IPS-18a (cell line): ENCODE measurements around the gene DGKZ.
"Not testable (repeated sequence)": the region's sequence is repeated elsewhere in the genome, so short reads cannot be mapped to it uniquely, and the experiment has no call there.

Source experiments
- H3K27ac ChIP-seq: one replicate; pipeline ENCODE4 v1.5.1; 2013; ENCODE audit warnings: low read length
- H3K27me3 ChIP-seq: one replicate; pipeline ENCODE4 v1.6.1; 2013; ENCODE audit warnings: mild to moderate bottlenecking, low read length; ENCODE audit not compliant: control insufficient read depth, insufficient read depth
- H3K36me3 ChIP-seq: one replicate; pipeline ENCODE4 v1.6.1; 2013; ENCODE audit warnings: low read depth, low read length; ENCODE audit not compliant: control insufficient read depth
- H3K4me1 ChIP-seq: one replicate; pipeline ENCODE4 v1.6.1; 2013; ENCODE audit warnings: low read depth, low read length; ENCODE audit not compliant: control insufficient read depth
- H3K4me3 ChIP-seq: one replicate; pipeline ENCODE4 v1.5.1; 2013; ENCODE audit warnings: low read length
- H3K9ac ChIP-seq: one replicate; pipeline ENCODE4 v1.6.1; 2013; ENCODE audit warnings: mild to moderate bottlenecking, low read length, moderate library complexity
- H3K9me3 ChIP-seq: one replicate; pipeline ENCODE4 v1.6.1; 2013; ENCODE audit warnings: low read depth, low read length; ENCODE audit not compliant: control insufficient read depth

The DGKZ gene

DNA sequence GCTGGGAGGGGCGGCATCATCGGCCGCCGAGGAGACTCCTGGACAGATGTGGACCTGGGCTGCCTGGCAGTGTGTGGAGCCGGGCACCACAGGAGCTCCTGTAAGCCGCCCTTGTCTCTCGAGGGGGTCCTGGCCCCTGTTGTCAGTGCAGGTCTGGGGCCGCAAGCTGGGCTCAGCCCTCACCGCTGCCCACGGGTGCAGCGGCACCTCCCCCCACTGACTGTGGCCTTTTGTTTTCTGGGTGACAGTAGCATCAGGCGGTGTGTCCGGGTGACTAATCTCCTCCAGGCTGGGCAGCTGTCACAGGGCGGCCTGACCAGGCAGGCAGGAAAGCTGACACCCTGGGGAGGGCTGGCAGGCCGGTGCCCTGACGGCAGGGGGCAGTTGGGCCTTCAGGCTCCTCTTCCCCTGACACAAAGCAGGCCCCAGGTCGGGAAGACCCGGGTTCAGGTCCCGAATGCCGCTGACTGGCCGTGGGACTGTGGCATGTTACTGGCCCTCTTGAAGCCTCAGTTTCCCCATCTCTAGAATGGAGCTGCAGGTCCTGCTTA, 16.3 kb downstream of the DGKZ start:
- no peaks in the 10 kb centered on the region for H3K4me1 ChIP-seq
- no peak overlapping the region for H3K4me3 ChIP-seq

DNA sequence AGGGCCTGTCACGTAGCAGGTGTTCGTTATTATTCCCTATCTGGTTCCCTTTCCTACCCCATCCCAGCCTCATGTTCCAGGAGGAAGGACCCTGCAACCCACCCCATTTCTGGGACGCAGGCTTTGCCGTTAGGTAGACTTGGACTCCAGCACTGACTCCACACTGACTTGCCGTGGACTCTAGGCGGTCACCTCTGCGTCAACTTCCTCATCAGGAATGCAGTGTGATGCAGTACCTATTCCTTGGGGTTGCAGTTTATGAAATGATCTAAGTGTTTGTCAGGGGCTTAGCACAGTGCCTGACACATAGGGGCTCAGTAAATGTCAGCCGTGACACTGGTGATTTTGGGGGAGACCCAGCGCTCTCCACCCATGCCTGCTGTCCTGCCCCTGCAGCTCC, 16.8 kb downstream of the DGKZ start:
- Histone ChIP-seq H3K9ac (no peak overlapping the region), H3K4me1 (no peaks in the 10 kb centered on the region), H3K4me3 (no peak overlapping the region), H3K9me3 (no peaks in the 10 kb centered on the region), H3K27me3 (no peaks in the 10 kb centered on the region), H3K36me3 (peaks cover 6% of the 10 kb centered on the region), H3K27ac (no peak overlapping the region)

More for the DNA sequence above, 16.3 kb downstream of the DGKZ start:
- Histone ChIP-seq H3K9ac (no peak overlapping the region), H3K36me3 (peaks cover 6% of the 10 kb centered on the region), H3K27me3 (no peaks in the 10 kb centered on the region), H3K27ac (no peak overlapping the region), H3K9me3 (no peaks in the 10 kb centered on the region)

DNA sequence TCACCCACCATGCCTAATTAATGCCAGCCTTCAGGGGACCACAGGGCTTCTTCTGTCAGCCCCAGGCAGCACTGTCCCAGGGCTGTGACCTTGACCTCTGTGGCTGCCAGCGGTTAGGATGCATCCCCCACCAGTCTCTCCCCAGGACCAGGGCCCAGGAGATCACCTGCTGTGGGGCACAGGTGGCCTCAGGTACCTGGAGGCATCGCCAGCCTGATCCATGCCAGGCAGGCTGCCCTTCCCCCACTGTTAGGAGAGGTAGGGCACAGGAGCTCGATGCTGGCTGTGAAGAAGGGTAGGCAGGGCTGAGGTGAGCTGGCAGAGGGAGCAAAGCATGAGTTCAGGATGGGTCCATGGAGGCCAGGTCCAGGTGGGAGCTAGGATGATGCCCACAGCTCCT, 17.5 kb downstream of the DGKZ start:
- Histone ChIP-seq H3K9me3 (no peaks in the 10 kb centered on the region), H3K36me3 (peaks cover 6% of the 10 kb centered on the region), H3K4me3 (no peak overlapping the region), H3K27ac (no peak overlapping the region), H3K27me3 (no peaks in the 10 kb centered on the region), H3K9ac (no peak overlapping the region), H3K4me1 (no peaks in the 10 kb centered on the region)

DNA sequence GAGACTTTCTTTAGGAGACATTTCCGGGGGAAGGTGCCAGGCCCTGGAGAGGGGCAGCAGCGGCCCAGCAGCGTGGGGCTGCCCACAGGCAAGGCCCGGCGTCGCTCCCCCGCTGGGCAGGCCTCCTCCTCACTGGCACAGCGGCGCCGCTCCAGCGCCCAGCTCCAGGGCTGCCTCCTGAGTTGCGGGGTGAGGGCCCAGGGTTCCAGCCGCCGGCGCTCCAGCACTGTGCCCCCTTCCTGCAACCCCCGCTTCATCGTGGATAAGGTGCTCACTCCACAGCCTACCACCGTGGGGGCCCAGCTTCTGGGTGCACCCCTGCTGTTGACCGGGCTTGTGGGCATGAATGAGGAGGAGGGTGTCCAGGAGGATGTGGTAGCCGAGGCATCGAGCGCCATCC, 19.0 kb downstream of the DGKZ start:
- Histone ChIP-seq H3K36me3 (peaks cover 6% of the 10 kb centered on the region), H3K27me3 (no peaks in the 10 kb centered on the region), H3K27ac (no peak overlapping the region), H3K9me3 (no peaks in the 10 kb centered on the region), H3K4me3 (no peak overlapping the region), H3K9ac (no peak overlapping the region), H3K4me1 (no peaks in the 10 kb centered on the region)

DNA sequence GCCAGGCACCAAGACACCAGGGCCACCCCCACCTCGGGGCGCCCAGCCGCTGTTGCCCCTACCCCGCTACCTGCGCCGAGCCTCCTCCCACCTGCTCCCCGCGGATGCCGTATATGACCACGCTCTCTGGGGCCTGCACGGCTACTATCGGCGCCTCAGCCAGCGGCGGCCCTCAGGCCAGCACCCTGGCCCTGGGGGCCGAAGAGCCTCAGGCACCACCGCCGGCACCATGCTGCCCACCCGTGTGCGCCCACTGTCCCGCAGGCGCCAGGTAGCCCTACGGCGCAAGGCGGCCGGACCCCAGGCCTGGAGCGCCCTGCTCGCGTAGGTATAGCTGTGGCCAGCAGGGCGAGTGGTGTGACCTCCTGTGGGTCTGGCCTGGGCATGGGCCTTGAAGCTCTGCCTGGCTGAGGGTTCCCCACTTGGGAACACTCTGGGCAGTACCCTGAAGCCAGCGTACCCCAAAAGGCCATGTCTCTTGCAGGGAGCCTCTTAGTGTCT, 19.4 kb downstream of the DGKZ start:
- no peaks in the 10 kb centered on the region for H3K4me1 ChIP-seq
- peaks cover 6% of the 10 kb centered on the region for H3K36me3 ChIP-seq

DNA sequence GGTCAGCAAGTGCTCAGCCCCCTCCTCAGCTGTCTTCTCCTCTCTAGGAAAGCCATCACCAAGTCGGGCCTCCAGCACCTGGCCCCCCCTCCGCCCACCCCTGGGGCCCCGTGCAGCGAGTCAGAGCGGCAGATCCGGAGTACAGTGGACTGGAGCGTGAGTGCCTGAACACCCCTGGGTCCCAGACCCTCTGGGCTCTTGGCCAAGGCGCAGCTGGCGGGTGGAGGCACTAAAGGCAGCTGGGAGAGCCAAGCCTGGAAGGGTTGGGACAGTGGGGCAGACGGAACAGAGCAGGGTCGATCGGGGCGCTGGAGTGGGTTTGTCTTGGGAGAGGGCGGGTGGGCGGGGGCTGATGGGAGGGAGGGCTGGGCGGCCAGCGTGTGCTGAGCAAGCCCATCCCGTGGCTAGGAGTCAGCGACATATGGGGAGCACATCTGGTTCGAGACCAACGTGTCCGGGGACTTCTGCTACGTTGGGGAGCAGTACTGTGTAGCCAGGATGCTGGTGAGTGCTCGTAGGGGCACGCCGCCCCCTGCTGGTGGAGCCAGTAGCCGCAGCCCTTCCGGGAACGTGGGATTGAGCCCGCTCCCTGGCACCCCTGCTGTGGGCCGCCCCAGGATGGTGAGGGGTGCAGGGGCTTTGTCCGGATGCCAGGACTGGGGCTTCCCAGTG, 20.1 kb downstream of the DGKZ start:
- Histone ChIP-seq H3K27me3 (no peaks in the 10 kb centered on the region), H3K4me3 (no peak overlapping the region), H3K9ac (no peak overlapping the region), H3K27ac (no peak overlapping the region), H3K36me3 (peaks cover 6% of the 10 kb centered on the region), H3K4me1 (no peaks in the 10 kb centered on the region), H3K9me3 (no peaks in the 10 kb centered on the region)

More for the DNA sequence above, 19.4 kb downstream of the DGKZ start:
- no peaks in the 10 kb centered on the region for H3K9me3 ChIP-seq
- H3K4me3 ChIP-seq, result no peak overlapping the region
- H3K9ac ChIP-seq, result no peak overlapping the region
- no peaks in the 10 kb centered on the region for H3K27me3 ChIP-seq
- H3K27ac ChIP-seq, result no peak overlapping the region

DNA sequence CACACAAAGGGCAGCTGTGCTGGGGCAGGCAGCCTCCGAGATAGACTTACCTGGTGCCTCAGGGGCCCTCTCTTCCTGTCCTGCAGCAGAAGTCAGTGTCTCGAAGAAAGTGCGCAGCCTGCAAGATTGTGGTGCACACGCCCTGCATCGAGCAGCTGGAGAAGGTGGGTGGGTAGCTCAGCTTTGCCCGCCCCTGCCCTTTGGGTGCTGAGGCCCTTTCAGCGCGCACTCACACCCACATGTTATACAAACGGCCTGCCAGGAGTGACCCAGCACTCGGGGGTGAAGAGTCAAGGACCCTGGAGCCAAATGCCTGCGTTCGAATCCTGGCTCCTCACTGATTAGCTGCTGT, 20.6 kb downstream of the DGKZ start:
- peaks cover 6% of the 10 kb centered on the region for H3K36me3 ChIP-seq
- no peak overlapping the region for H3K9ac ChIP-seq
- no peak overlapping the region for H3K27ac ChIP-seq
- no peaks in the 10 kb centered on the region for H3K4me1 ChIP-seq
- no peak overlapping the region for H3K4me3 ChIP-seq
- no peaks in the 10 kb centered on the region for H3K27me3 ChIP-seq
- no peaks in the 10 kb centered on the region for H3K9me3 ChIP-seq

DNA sequence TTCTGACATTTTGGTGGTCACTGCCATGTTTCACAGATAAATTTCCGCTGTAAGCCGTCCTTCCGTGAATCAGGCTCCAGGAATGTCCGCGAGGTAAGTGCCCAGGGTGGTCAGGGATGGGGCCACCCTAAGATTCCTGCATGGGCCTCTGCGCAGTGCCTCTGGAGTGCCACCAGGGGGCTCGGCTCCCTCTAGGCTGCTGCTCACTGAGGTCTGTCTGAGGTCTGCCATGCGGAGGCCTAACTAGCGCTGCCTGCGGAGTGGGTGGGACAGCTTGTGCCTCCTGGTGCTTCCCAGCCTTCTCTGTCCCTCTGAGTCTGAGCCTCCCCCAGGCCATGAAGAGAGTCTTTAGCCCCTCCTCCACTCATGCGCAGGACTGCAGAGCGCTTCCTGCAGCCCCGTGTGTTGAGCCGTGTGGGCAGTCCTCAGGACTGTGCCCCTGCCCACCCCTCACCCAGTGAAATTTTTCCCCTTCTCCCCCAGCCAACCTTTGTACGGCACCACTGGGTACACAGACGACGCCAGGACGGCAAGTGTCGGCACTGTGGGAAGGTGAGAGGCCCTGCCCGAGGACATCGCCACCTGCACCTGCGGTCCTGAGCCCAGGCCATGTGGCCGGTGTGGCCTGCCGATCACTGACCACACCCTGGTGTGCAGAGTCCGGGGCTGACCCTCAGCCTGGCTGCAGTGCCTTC, 22.3 kb downstream of the DGKZ start:
- Histone ChIP-seq H3K36me3 (peaks cover 16% of the 10 kb centered on the region), H3K4me1 (no peaks in the 10 kb centered on the region), H3K27ac (no peak overlapping the region), H3K4me3 (no peak overlapping the region), H3K9me3 (no peaks in the 10 kb centered on the region), H3K9ac (no peak overlapping the region), H3K27me3 (no peaks in the 10 kb centered on the region)

DNA sequence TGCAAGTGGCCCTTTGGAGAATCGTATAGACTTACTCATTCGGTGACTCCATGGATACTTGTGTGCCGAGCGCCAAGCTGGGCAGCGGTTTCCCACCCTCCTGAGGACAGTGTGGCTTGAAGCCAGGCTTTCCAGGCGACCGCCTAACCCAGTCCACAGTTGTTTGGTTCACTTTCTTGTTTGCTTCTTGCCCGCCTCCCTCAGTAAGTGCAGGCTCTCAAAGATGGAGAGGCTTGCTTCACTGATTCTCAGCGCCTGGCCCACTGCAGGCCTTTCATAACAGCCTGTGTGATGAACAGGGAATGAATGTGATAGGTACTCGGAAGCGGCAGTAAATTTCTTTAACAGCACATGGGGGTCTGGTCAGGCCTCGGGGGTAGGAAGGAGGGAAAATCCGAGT, 23.0 kb downstream of the DGKZ start:
- Histone ChIP-seq H3K27ac (no peak overlapping the region), H3K4me1 (no peaks in the 10 kb centered on the region), H3K9ac (no peak overlapping the region), H3K27me3 (no peaks in the 10 kb centered on the region), H3K4me3 (no peak overlapping the region), H3K9me3 (no peaks in the 10 kb centered on the region), H3K36me3 (peaks cover 22% of the 10 kb centered on the region)

DNA sequence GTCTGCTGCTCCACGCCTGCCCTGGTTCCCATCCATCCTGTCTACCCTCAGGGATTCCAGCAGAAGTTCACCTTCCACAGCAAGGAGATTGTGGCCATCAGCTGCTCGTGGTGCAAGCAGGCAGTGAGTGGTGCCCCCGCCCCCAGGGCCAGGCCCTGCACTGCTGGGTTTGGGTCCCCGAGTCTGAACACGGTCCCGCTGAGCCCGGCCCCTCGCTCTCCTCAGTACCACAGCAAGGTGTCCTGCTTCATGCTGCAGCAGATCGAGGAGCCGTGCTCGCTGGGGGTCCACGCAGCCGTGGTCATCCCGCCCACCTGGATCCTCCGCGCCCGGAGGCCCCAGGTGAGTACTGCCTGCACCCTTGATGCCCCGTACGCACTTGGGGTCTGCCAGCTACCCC, 24.0 kb downstream of the DGKZ start:
- H3K27ac ChIP-seq, H3K27me3 ChIP-seq, H3K4me3 ChIP-seq, H3K4me1 ChIP-seq, H3K9me3 ChIP-seq, H3K9ac ChIP-seq: not testable (repeated sequence)
- peaks cover 25% of the 10 kb centered on the region for H3K36me3 ChIP-seq

DNA sequence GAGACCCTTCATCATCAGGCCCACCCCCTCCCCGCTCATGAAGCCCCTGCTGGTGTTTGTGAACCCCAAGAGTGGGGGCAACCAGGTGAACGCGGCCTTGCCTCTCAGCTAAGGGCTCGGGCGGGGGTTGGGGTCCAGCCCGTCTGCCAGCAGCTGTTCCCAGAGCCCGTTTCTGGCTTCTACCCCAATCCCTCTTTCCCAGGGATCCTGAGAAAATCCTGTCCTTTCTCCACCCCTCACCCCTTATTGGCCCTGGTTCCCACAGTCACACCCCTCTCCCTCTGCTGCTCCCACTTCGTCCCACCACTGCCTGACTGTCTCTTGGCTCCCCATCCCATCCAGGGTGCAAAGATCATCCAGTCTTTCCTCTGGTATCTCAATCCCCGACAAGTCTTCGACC, 24.8 kb downstream of the DGKZ start:
- peaks cover 32% of the 10 kb centered on the region for H3K36me3 ChIP-seq
- no peaks in the 10 kb centered on the region for H3K9me3 ChIP-seq

DNA sequence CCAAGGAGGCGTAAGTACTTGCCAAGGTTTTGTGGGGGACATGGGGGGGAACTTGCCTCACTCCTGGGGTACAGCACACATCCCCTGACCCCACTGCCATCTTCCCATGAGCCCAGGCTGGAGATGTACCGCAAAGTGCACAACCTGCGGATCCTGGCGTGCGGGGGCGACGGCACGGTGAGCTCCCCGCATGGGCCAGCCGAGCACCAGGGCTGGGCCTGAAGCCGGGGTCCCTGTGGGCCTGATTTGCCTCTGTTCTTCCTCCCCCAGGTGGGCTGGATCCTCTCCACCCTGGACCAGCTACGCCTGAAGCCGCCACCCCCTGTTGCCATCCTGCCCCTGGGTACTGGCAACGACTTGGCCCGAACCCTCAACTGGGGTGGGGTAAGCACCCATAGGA, 25.2 kb downstream of the DGKZ start:
- not testable (repeated sequence) for H3K9ac ChIP-seq, H3K4me1 ChIP-seq, H3K27me3 ChIP-seq, H3K4me3 ChIP-seq, H3K27ac ChIP-seq, H3K9me3 ChIP-seq
- H3K36me3 ChIP-seq, result peaks cover 32% of the 10 kb centered on the region

More for the DNA sequence above, 24.8 kb downstream of the DGKZ start:
- H3K9ac ChIP-seq, result no peak overlapping the region
- H3K27ac ChIP-seq, result no peak overlapping the region
- H3K4me3 ChIP-seq, result no peak overlapping the region
- no peaks in the 10 kb centered on the region for H3K4me1 ChIP-seq
- no peaks in the 10 kb centered on the region for H3K27me3 ChIP-seq
